Stimulated activated CD4-positive, alpha-beta T cell treated with anti-CD3 and anti-CD28 coated beads, Interleukin-1b, Interleukin-23, amount 100 ng/mL, for 24 hours (primary cell): ENCODE measurements around the gene CEP250.
A peak's percentile ranks its signal among the peaks of the same experiment; 100 is the strongest.
"Not testable (repeated sequence)": the region's sequence is repeated elsewhere in the genome, so short reads cannot be mapped to it uniquely, and the experiment has no call there.

Experiments
- DNase-seq, 4 experiments: peaks; one replicate each; pipeline ENCODE4 v3.0.0-alpha.2; 2020; ENCODE audit warnings: low read depth in 4 of 4, low spot score in 1 of 4

CEP250 gene

DNA sequence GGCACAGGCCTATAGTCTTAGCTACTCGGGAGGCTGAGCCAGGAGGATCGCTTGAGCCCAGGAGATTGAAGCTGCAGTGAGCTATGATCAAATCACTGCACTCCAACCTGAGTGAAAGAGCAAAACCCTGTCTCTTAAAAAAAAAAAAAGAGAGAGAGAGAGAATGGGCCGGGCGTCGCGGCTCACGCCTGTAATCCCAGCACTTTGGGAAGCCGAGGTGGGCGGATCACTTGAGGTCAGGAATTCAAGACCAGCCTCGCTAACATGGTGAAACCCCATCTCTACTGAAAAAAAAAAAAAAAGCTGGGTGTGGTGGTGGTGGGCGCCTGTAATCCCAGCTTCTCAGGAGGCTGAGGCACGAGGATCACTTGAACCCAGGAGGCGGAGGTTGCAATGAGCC lies 5.5 kb upstream of the CEP250 start:
- not testable (repeated sequence) for DNase-seq

DNA sequence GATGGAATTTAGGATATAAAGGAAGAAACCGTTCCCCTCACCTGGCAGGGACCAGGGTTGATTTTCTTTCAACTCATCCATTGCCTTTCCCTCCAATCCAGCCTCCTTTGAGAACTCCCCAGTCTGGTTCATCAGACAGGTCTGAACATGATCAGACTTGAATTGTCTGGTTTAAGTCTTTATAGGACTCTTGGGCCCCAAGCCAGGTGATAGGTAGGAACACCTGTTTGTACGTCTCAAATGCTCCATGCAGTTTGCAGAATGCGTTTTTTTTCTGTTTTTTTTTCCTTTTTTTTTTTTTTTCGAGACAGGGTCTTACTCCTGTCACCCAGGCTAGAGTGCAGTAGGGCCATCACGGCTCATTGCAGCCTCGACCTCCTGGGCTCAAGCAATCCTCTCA lies 4.1 kb upstream of the CEP250 start:
- DNase-seq: no peak

DNA sequence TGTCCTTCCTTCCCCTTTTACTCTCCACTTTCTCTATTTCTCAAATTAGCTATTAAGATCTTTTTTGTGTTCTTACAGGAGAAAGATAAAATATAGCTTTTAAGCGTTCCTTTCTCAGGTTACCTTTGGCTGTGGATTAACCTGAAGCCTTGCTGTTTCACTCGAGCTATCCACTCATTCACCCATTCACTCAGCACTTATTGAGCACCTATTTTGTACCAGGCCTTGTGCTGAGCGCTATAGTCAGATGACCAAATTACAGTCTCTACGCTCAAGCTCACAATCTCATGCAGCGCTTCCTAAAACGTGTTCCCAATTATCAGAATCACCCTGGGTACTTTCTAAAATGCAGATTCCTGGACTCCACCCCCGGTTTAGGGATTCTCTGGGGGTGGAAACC lies 1.8 kb upstream of the CEP250 start:
- no peak for DNase-seq

DNA sequence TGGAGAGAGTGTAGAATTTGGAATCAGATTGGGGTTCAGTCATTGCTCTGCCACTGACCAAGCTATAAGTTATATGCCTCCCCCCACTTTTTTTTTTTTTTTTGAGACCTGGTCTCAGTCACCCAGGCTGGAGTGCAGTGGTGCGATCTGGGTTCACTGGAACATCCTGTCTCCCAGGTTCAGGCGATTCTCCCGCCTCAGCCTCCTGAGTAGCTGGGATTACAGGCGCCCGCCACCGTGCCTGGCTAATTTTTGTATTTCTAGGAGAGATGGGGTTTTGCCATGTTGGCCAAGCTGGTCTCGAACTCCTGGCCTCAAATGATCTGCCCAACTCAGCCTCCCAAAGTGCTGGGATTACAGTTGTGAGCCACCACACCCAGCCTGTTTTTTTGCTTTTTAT lies 1.3 kb downstream of the CEP250 start:
- not testable (repeated sequence) for DNase-seq

DNA sequence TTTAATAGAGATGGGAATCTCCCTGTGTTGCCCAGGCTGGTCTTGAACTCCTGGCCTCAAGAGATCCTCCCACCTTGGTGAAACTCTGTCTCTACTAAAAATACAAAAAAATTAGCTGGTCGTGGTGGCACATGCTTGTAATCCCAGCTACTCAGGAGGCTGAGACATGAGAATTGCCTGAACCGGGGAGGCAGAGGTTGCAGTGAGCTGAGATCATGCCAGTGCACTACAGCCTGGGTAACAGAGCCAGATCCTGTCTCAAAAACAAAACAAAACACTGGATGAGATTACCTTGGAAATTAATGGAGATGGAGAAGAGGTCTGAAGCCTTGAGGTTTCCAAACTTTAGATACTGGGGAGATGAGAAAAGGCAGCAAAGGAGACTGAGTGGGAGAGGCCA lies 2.1 kb downstream of the CEP250 start:
- not testable (repeated sequence) for DNase-seq

DNA sequence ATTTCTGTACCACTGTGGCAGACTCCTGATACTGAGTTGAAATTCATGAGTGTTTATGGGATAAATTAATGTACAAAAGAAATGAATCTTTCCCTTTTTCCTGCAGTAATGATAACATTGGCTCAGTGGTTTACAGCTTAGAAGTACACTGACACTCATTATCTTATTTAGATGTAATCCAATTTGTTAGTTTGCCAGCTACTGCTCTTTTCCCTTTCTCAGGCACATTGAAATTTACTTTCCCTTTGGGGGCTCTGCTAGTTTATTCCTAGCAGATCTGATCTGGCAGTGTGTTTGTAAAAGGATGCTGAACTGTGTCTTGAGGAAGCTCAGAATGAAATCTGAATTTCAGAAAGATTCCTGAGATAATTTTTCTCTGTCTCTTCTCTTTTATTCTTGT lies 3.0 kb downstream of the CEP250 start:
- no peak for DNase-seq

DNA sequence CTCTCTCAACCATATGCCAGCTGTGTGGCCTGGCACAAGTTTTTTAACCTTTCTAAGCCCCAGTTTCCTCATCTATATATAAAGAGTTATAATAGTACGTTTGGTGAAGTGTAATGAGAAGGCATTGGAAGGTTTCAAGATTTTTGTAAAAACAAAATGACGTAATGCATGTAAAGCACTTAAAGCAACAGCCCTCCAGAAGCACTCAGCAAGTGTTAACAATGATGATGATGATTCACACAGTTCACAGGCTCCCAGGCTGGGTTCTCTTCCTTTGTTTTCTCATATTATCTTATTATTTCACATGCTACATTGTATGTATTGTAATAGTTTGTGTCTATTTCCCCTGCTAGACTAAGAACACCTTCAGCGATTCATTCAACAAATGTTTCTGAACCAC lies 6.2 kb downstream of the CEP250 start:
- no peak for DNase-seq

DNA sequence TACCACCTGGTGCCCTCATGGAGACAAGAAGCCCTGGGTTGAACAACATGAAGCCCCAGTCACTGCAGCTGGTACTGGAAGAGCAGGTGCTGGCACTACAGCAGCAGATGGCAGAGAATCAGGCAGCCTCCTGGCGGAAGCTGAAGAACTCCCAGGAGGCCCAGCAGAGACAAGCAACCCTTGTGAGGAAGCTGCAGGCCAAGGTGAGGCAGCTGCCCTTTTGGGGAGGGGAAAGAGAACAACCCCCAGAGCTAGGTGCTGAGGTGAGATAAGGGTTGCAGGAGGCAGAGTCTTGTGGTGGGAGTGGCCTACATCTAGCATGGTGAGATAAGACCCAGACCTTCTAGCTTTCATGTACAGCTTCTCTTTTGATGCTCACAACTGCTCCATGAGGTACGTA lies 7.0 kb downstream of the CEP250 start:
- DNase-seq: no peak

DNA sequence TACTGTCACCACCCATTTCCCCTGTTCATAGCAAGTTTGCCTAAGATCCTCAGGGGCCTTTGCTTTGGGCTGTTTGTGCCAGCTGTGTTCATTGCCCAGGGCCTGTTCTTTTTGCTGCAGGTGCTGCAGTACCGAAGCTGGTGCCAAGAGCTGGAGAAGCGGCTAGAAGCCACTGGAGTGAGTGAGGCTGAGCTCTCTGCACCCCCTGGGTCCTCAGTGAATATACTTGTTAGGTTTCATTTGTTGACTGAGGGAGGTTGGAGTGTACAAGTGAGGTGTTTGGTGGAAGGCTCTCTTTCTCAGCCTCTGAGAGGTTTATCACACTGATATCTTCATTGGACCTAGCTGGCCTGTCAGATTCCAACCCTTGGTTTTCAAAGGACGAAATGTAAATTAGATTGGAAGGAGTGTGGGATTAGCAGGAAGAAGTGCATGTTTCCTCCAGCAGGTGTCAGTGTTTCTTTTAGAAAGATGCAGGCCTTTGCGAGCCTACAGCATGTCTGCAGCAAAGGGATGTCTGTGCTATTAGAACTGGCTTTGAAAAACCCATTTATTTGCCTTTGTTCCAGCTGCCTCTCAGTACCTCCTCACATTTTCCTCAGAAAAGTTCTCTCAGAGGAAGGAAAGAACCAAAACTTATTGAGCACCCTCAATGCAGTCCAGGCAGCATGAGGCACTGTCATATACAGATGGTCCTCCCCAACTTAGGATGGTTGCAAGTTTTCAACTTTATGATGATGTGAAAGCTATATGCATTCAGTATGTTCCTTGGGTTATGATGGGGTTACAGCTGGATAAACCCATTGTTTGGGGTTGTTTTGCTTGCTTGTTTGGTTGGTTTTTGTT lies 8.3 kb downstream of the CEP250 start:
- peak in 3 of 4 experiments; percentile 30 to 33 (median 33) for DNase-seq

DNA sequence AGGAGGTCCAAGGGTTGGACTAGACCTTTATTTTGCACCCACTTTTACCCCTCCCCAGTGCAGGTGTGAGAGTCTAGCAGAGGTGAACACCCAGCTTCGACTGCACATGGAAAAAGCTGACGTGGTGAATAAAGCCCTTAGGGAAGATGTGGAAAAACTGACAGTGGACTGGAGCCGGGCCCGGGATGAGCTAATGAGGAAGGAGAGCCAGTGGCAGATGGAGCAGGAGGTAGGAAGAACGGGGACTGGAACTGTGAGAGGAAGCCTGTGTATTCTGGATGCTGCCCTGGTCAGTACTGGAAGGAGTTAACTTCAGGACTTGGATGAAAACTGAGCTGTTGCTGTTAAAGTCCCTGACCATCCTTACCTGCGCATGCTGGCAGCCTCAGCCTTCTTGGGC lies 10.6 kb downstream of the CEP250 start:
- DNase-seq: no peak

DNA sequence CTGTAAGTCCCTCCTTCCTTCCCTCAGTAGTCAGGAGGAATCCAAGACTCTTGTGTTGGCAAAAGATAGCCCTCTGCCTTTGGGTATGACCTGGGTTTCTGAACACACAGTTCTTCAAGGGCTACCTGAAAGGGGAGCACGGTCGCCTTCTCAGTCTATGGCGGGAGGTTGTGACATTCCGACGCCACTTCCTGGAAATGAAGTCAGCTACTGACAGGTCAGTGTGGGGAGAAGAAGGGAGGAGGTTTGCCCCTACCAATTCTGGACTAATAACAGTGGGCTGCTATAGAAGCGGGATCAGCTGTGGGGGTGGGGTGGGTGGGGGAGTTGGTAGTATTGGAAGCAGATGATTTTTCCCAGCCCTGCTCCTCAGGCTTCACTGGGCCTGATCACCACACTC lies 11.5 kb downstream of the CEP250 start:
- DNase-seq: no peak

DNA sequence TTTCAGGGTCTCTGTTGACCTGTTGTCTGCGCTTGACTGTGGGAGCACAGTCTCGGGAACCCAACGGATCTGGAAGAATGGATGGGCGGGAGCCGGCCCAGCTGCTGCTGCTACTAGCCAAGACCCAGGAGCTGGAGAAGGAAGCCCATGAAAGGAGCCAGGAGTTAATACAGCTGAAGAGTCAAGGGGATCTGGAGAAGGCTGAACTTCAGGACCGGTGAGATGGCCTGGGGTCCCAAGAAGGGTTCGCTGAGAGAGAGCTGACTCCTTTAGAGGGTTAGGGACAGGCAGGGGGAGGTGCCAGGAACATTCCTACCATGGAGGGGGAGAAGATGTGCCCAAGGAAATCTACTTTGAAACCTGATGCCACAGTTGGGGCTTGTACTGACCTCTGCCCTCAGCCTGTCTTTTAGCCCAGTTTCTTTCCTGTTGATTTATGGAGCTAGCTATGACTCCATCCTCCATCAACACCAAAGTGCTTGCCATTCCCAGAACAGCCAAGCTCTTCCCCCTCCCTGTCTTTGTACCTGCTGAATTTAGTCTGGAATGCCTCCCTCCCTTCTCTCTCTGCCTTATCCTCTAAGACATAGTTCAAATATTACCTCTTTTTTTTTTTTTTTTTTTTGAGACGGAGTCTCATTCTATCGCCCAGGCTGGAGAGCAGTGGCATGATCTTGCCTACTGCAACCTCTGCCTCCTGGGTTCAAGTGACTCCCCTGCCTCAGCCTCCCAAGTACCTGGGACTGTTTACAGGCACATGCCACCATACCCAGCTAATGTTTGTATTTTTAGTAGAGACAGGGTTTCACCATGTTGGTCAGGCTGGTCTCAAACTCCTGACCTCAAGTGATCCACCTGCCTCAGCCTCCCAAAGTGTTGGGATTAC lies 12.2 kb downstream of the CEP250 start:
- DNase-seq: no peak

DNA sequence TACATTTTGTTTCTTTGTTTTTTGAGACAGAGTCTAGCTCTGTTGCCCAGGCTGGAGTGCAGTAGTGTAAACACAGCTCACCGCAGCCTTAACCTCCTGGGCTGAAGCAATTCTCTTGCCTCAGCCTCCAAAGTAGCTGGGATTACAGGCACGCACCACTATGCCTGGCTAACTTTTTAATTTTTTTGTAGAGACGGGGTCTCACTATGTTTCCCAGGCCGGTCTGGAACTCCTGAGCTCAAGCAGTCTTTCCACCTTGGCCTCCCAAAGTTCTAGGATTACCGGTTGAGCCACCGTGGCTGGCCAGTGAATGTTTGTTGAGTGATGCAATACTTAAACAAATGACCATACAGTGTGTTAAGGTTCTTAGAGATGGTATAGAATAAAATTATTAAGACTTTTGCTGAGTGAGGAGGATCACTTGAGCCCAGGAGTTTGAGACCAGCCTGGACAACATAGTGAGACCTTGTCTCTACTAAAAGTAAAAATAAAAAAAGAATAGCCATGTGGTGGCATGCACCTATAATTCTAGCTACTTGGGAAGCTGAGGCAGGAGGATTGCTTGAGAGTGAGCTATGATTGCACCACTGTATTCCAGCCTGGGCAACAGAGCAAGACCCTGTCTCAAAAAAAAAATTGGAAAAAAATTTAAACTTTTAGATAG lies 13.4 kb downstream of the CEP250 start:
- no peak for DNase-seq

DNA sequence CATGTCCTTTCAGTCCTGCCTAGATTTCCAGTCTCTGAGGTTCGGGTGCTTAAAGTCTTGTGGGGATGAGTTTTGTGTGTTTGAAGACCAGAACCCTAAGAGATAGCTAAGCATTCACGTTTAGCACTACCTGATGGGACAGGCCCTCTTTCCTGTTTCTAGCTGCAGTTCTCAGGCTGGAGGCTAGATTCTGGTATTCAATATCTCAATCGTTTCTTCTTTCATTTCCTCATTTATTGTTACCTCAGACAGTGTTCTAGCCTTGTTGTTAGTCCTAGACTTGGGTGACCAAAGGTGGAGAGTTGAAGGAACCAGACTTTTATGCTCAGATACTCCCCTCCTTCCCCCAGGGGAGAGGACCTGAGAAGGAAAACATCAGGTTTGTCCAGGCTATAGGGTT lies 16.8 kb downstream of the CEP250 start:
- no peak for DNase-seq

DNA sequence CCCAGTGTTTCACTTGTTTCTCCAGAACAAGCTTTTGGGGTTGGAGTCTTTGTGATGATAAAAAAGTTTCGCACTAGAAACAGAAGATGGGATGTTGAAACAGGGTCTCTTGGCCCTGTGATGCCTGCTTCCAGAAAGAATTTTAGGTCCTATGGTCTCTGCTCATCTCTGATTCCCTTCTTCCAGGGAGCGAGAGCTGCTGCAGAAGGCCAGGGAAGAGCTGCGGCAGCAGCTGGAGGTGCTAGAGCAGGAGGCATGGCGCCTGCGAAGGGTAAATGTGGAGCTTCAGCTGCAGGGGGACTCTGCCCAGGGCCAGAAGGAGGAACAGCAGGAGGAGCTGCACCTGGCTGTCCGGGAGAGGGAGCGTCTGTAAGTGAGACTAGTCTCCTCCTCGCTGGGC lies 18.3 kb downstream of the CEP250 start:
- no peak for DNase-seq

DNA sequence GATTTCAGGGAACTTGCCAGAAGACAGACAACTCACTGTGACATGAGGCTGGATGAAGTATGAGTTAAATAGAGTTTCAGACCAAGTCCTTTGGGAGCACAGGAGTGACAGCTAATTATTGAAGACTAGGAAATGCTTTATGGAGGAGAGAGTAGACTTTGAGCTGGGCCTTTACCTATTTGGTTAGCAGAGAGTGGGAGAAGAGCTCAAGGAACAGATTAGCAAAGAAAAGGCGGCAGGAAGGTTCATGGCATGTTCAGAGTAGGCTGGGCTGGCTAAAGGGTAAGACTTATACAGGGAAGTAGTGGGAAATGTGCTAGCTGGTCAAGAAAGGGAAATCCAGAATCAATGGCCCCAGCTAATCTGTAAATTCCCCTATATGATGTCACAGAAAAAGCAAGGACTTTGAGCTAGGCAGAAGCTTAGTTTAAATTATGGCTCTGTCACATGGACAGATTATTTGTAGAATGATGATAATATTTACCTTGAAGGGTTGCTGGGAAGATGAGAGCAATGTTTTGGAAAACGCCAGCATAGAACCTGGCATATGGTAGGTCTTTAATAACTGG lies 19.0 kb downstream of the CEP250 start:
- DNase-seq: no peak

DNA sequence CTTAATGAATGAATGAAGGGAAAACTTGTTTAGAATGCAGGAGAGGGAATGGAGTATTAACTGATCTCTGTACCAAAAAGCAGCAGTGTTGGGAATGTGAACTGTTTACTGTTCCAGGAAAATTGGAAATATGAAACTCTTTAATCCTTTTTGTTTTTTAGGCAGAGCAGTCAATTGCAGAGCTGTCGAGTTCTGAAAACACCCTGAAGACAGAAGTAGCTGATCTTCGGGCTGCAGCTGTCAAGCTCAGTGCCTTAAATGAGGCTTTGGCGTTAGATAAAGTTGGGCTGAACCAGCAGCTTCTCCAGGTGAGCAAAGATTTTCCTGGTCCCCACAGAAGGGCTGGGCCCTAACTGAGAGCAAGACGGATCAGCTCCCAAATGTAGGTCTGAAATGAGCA lies 20.9 kb downstream of the CEP250 start:
- no peak for DNase-seq

DNA sequence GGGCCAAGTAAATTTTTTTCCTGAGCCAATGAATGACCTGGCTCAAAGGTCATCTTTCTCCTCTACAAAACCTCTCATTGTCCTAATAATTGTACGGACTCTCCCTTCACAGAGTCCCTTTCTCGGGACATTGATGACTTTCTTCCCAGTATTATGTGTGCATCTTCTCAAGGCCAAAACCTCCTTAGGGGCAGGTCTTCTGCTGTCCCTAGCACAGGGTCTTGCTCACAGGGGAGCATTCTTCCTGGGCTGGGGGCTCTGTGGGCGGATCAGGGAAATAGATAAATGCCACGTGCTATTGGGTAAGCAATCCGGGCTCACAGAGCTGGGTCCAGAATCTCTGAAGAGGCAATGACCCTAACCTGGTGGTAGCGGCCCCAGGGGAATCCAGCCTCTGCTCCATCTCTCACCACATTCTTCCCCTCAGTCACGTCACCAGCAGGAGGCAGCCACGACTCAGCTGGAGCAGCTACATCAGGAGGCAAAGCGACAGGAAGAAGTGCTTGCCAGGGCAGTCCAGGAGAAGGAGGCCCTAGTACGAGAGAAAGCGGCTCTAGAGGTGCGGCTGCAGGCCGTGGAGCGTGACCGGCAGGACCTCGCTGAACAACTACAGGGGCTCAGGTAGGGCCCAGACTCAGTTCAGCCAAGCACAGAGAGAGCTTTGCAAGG lies 23.5 kb downstream of the CEP250 start:
- DNase-seq: no peak

DNA sequence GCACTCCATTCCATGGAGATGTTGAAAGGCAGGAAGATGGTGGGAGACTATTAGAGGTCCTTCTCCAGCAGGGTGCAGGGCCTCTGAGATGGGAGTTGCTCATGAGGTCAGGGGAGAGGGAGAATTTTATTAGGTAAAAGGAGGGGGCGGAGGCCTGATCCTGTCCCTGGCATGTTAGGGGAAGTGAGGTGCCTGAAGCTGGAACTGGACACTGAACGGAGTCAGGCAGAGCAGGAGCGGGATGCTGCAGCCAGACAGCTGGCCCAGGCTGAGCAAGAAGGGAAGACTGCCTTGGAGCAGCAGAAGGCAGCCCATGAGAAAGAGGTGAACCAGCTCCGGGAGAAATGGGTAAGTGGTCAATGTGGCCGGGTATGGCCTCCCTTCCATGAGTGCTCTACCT lies 24.4 kb downstream of the CEP250 start:
- no peak for DNase-seq

DNA sequence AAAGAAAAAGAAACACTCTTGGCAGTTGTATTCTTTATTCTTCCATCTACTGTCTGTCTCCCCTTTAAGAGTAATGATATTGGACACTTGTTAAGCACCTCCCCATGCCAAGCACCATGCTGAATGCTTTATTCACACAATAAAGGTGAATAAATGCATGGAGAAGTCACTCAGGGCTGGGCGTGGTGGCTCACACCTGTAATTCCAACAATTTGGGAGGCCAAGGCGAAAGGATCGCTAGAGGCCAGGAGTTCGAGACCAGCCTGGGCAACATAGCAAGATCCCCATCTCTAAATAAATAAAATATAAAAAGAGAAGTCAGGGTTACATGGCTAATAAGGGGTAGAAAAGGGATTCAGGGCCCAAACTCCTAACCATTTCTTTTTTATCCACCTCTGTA lies 32.1 kb downstream of the CEP250 start:
- DNase-seq: no peak

DNA sequence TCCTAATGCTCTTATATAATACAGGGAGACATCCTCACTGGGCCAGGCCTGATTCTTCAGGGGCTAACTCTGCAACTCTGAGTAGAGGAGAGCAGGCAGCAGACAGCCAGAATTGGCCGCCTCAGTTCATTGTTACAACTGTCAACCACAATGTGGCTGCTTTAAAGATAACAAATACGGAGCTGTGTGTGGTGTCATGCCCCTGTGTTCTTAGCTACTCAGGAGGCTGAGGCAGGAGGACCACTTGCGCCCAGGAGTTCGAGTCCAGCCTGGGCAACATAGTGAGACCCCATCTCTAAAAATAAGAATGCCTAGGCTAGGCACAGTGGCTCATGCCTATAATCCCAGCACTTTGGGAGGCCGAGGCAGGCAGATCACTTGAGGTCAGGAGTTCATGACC lies 34.3 kb downstream of the CEP250 start:
- DNase-seq: no peak
